Endodermal cell (in vitro differentiated cells): Measurements from ENCODE around the gene GALP. TPM values are rescaled to one million over a fixed set of nuclear protein-coding genes. Genes with fewer than 3 reads are reported as not detected.

ENCODE experiments used
- DNase-seq: peaks from one replicate; pipeline ENCODE4 v3.0.0-alpha.2; 2017
- H3K27ac ChIP-seq: 2 replicates; pipeline ENCODE4 v1.5.1; 2013; ENCODE audit warnings: mild to moderate bottlenecking, low read depth, low read length, moderate library complexity
- H3K27me3 ChIP-seq: 2 replicates; pipeline ENCODE4 v1.6.1; 2013; ENCODE audit warnings: mild to moderate bottlenecking, low read length, moderate library complexity; ENCODE audit not compliant: insufficient read depth, control insufficient read depth, poor library complexity, severe bottlenecking
- H3K36me3 ChIP-seq: 2 replicates; pipeline ENCODE4 v1.7.0; 2013; ENCODE audit warnings: mild to moderate bottlenecking, low read length, moderate library complexity; ENCODE audit not compliant: control insufficient read depth, insufficient read depth
- H3K4me1 ChIP-seq: one replicate; pipeline ENCODE4 v1.7.0; 2013; ENCODE audit warnings: low read length; ENCODE audit not compliant: control insufficient read depth, insufficient read depth
- H3K4me3 ChIP-seq: 2 replicates; pipeline ENCODE4 v1.5.1; 2013; ENCODE audit warnings: mild to moderate bottlenecking, low read length, moderate library complexity
- H3K9ac ChIP-seq: 2 replicates; pipeline ENCODE4 v1.6.1; 2013; ENCODE audit warnings: mild to moderate bottlenecking, low read length, moderate library complexity; ENCODE audit not compliant: poor library complexity, severe bottlenecking; ENCODE audit errors: extremely low read depth
- H3K9me3 ChIP-seq: 2 replicates; pipeline ENCODE4 v1.6.1; 2013; ENCODE audit warnings: mild to moderate bottlenecking, low read length, moderate library complexity; ENCODE audit not compliant: control insufficient read depth
- H3K27ac Mint-ChIP-seq: 2 replicates; pipeline ENCODE4 v1.8.0; 2020; ENCODE audit warnings: mixed read lengths
- H3K27me3 Mint-ChIP-seq: 2 replicates; pipeline ENCODE4 v1.8.0; 2021; ENCODE audit warnings: mild to moderate bottlenecking, mixed read lengths; ENCODE audit not compliant: insufficient read depth
- H3K36me3 Mint-ChIP-seq: 2 replicates; pipeline ENCODE4 v1.8.0; 2020; ENCODE audit warnings: low read depth, mixed read lengths
- H3K4me1 Mint-ChIP-seq: 2 replicates; pipeline ENCODE4 v1.8.0; 2020; ENCODE audit warnings: mixed read lengths
- H3K4me3 Mint-ChIP-seq: 2 replicates; pipeline ENCODE4 v1.8.0; 2020; ENCODE audit warnings: mild to moderate bottlenecking, moderate library complexity, mixed read lengths
- H3K9me3 Mint-ChIP-seq: 2 replicates; pipeline ENCODE4 v1.8.0; 2020; ENCODE audit warnings: mild to moderate bottlenecking, mixed read lengths
- WGBS, 2 experiments: methylation state at CpG; one replicate each; pipeline versions ENCODE4 v1.1.5 to v1.1.7; 2013; ENCODE audit warnings: missing lambda C conversion rate in 2 of 2, mixed read lengths in 1 of 2; ENCODE audit not compliant: insufficient coverage in 1 of 2, insufficient read length in 1 of 2; 5-methylcytosine and 5-hydroxymethylcytosine counted together
- total RNA-seq, 2 donors: library from RNA; stranded (reverse); fragmentation: NEBNext Ultra II Directional in 1 of 2; extraction: Animal tissue kit (Norgen Biotek cat#: 25700) in 1 of 2; gene quantifications; 2 replicates in 1 of 2; 3 replicates in 1 of 2; pipeline ENCODE4 v1.2.1, GENCODE V29; 2021
- TF ChIP-seq, protein P1 (sequence below): fragments of 200-600 bp; sonication (generic); conservative IDR thresholded peaks from 2 replicates; pipeline ENCODE4 v1.5.0; 2021; ENCODE audit warnings: antibody characterized with exemption, mild to moderate bottlenecking

The GALP gene
- total RNA-seq, 2 donors from 2014 or later = 0.40 TPM; not detected in 1

DNA sequence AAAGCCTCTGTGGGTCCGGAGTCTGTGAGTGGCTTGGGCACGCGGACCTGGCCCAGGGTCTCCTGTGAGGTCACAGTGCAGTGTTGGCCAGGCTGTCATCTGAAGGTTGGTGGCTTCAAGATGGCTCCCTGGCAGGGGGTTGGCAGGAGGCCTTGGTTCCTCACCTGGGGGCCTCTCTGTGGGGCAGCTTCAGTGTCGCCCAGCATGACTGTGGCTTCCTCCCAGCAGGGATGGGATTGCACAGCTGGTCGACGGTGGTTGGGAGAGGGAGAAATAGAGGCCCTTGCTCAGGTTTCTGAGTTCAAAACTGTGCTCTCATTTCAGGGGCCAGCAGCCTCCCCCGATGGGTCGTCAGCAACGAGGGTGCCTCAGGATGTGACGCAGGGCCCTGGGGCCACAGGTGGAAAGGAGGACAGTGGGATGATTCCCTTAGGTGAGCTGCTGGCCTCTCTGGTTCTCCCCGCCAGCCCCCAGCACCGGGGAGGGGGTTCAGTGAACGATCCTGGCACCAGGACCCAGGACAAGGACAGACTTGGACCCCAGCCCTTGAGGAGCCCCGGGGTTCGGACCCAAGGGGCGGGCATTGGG, 17.5 kb upstream of the GALP start:
- peaks cover 37% of the 10 kb centered on the region for H3K36me3 Mint-ChIP-seq
- Histone ChIP-seq H3K4me1 (no peaks in the 10 kb centered on the region), H3K27me3 (no peaks in the 10 kb centered on the region), H3K9me3 (no peaks in the 10 kb centered on the region), H3K27ac (no peak overlapping the region), H3K9ac (no peak overlapping the region), H3K36me3 (peaks cover 30% of the 10 kb centered on the region), H3K4me3 (no peak overlapping the region)
- no peak overlapping the region for H3K27ac Mint-ChIP-seq
- no peak overlapping the region for H3K4me3 Mint-ChIP-seq
- no peaks in the 10 kb centered on the region for H3K27me3 Mint-ChIP-seq
- 90 to 95% methylated on average over 6 to 16 of the region's 16 CpGs for WGBS, 2 experiments
- DNase-seq = no peak
- H3K4me1 Mint-ChIP-seq = peaks cover 5% of the 10 kb centered on the region
- TF ChIP-seq, protein P1, sequence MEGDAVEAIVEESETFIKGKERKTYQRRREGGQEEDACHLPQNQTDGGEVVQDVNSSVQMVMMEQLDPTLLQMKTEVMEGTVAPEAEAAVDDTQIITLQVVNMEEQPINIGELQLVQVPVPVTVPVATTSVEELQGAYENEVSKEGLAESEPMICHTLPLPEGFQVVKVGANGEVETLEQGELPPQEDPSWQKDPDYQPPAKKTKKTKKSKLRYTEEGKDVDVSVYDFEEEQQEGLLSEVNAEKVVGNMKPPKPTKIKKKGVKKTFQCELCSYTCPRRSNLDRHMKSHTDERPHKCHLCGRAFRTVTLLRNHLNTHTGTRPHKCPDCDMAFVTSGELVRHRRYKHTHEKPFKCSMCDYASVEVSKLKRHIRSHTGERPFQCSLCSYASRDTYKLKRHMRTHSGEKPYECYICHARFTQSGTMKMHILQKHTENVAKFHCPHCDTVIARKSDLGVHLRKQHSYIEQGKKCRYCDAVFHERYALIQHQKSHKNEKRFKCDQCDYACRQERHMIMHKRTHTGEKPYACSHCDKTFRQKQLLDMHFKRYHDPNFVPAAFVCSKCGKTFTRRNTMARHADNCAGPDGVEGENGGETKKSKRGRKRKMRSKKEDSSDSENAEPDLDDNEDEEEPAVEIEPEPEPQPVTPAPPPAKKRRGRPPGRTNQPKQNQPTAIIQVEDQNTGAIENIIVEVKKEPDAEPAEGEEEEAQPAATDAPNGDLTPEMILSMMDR = no peak
- no peaks in the 10 kb centered on the region for H3K9me3 Mint-ChIP-seq

DNA sequence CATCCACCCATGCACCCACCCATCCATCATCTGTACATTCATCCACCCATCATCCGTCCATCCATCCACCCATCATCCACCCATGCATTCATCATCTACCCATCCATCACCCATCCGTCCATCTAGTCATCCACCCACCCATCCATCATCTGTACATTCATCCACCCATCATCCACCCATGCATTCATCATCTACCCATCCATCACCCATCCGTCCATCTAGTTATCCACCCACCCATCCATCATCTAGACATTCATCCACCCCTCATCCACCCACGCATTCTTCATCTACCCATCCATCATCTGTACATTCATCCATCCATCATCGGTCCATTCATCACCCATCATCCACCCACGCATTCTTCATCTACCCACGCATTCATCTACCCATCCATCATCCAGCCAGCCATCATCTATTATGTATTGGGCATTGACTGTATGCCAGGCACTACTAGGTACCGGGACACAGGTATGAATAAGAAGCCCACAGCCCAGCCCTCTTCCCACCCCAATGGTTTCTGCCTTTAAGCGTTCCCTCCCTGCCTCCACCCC, 16.7 kb upstream of the GALP start:
- Histone ChIP-seq H3K4me1 (no peaks in the 10 kb centered on the region), H3K4me3 (no peak overlapping the region), H3K27me3 (no peaks in the 10 kb centered on the region), H3K27ac (no peak overlapping the region), H3K9me3 (no peaks in the 10 kb centered on the region), H3K9ac (no peak overlapping the region), H3K36me3 (peaks cover 30% of the 10 kb centered on the region)
- 77 to 92% methylated on average over 7 to 9 of the region's 9 CpGs for WGBS, 2 experiments
- Mint-ChIP-seq H3K9me3 (no peaks in the 10 kb centered on the region), H3K4me1 (no peaks in the 10 kb centered on the region), H3K4me3 (no peak overlapping the region), H3K27ac (no peak overlapping the region), H3K27me3 (no peaks in the 10 kb centered on the region), H3K36me3 (peaks cover 29% of the 10 kb centered on the region)
- TF ChIP-seq, protein P1 = no peak
- DNase-seq = no peak

DNA sequence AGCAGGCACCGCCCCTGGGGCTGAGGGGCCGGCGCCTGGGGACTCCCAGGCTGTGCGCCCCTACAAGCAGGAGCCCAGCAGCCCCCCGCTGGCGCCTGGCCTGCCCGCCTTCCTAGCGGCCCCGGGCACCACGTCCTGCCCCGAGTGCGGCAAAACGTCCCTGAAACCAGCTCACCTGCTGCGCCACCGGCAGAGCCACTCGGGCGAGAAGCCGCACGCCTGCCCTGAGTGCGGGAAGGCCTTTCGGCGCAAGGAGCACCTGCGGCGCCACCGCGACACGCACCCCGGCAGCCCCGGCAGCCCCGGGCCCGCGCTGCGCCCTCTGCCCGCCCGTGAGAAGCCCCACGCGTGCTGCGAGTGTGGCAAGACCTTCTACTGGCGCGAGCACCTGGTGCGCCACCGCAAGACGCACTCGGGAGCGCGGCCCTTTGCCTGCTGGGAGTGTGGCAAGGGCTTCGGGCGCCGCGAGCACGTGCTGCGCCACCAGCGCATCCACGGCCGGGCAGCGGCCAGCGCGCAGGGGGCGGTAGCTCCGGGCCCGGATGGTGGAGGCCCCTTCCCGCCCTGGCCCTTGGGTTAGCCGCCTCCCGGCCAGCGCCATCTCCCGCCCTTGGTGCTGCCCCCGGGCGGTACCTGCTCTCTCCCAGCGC, 16.1 kb upstream of the GALP start:
- Histone ChIP-seq H3K27me3 (no peaks in the 10 kb centered on the region), H3K36me3 (peaks cover 27% of the 10 kb centered on the region), H3K9ac (no peak overlapping the region), H3K27ac (no peak overlapping the region), H3K4me1 (no peaks in the 10 kb centered on the region), H3K9me3 (no peaks in the 10 kb centered on the region), H3K4me3 (no peak overlapping the region)
- no peak for DNase-seq
- Mint-ChIP-seq H3K4me3 (no peak overlapping the region), H3K4me1 (no peaks in the 10 kb centered on the region), H3K9me3 (no peaks in the 10 kb centered on the region), H3K27ac (no peak overlapping the region), H3K27me3 (no peaks in the 10 kb centered on the region), H3K36me3 (peaks cover 29% of the 10 kb centered on the region)
- WGBS, 2 experiments = 97% methylated on average over 53 to 69 of the region's 69 CpGs
- TF ChIP-seq, protein P1 = no peak
